NCI-H774 (cell line): Measurements from ENCODE around the gene TFPI.

Experiments
- DNase-seq: peaks from one replicate; lab custom pipeline; 2025; lab: John Stamatoyannopoulos, UW

The TFPI gene

DNA sequence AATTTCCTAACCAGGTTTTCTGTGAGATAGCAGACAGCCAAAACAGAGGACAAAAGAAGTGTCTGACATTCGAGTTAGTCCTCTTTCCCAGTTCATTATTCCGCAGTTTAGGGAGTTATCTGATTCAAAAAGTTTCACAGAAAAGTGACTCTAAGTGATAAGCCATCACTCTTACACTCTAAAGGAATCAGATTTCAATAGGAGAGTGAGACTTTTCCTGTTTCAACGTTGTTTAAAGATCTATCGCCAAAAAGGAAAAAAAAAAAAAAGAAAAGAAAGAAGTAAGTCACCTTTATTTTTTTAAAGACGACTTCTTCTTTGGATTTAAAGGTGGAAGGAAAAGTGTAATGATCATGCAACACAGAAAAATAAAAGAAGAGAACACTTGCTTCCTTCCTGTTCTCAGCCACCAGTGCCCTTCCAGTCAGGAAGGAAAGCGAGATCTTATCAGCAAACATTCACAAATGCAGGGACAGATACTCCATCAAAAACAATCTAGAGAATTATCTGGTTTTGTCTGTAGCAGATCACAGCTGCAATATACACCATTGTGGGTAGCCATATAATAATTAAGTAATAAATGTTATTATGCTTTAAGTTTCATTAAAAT is 49.8 kb downstream of the TFPI start:
- no peak for DNase-seq

DNA sequence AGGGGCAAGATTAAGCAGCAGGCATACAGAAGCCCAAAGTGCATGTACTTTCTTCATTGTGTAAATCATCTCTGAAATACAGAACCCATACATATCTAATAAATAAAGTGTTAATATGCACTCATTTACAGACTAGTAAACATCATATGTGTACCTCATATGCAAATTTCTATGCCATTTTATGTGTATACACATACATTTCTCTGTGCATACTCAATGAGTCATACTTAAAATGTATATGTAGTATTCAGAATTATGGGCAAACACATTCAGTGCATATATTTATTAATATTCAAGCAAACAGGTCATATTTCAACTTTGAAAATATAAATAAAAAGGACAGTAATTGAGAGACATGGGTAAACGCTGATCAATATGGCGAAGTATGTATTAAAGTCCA is 50.5 kb downstream of the TFPI start:
- no peak for DNase-seq

DNA sequence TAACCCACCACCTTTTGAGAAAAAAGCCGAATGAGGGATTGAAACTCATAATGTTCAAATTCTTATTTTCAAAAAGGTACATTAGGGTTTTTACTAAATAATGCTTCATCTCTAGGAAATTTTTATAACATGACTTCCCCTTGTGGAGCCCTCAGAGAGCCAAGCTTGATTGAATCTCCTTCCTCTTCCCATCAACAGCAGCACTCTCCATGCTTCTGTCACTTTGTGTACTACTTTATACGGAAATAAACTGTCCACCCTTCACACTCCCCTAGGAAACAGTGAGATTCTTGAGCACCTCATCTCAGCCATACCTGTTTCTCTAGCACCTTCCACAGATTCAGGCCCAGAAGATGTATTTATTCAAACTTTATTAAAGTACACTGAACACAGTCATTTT is 51.8 kb downstream of the TFPI start:
- DNase-seq = no peak

DNA sequence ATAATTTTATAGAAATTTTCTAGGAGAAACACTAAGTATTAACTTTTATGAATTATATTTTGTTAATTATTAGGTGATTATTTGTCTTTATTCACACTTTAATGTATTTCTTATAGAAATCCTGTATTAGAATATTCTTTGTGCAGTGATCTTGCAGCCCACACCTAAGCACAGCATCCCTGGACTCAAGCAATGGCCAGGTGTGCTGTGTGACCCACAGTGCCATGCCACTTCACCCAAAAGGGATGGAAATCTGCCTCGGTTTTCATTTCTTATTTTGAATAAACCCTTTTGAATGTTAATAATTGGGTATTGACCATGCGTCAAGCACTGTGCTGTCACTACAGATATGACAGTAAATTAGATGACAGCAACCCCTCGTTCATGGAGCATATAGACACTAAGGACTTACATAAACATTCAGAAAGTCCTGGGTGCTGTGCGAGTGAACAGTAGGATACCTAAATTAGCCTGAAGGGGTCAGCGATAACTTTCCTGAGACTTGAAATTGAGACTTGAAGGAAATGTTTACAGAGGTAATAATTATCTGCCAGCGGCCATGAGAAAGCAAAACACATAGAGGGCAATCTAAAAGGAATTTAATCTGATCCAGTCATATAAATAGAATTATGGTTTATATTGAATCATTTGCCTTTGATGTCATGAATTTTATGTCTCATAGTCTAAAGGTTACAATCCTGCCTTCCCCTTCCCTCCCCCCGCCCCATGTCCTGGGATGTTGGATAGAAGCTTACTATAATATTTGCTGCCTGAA is 53.5 kb downstream of the TFPI start:
- no peak for DNase-seq

DNA sequence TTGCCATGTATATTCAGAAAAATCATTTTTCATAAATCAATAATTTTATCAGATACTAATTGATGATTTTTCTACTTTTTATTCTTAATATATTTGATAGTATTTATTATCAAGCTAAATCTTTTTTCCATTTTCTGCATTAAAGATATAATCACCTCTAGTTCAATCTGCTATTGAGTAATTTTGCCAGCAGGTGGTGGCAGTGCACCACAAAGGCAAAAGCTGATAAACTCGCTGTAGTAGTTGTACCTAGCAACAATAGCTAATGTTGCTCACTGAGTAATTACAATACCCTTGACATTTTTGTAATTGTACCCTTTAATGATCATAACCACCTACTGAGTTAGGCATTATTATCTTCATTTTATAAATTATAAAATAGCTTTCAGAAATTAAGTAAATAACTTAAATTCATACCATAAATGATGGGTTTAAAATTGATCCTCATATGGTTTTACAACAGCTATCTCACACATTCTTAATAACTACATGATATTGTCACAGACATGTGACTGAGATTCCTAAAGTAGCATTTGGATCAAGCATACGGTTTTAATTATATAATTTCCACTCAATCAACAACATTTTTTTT is 54.2 kb downstream of the TFPI start:
- DNase-seq = peak; percentile 62

DNA sequence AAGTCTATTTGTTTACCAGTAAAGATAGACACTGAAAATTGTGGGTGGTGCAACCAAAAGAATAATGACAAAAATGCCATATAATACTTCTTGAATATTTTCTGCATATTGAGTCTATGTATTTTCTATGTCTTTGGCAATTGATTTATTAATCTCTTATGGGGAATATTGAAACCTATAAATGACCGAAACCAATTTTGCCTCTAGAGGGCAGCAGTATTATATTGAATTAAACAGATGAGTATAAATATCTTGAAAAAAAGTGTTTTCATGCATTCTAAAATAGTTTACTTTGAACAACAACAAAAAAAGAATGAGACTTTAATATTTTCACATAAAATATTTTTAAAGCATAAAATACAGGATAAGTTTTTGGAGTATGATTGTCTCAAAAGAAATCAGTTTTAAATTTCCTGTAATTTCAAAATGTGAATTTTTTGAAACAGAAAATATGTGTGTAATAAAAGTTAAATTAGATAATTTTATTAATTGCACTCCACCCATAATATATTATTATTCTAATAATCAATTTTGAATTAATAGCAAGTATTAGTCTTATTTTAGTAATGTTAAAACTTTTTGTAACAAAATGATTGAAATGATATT is 56.3 kb downstream of the TFPI start:
- DNase-seq = no peak

DNA sequence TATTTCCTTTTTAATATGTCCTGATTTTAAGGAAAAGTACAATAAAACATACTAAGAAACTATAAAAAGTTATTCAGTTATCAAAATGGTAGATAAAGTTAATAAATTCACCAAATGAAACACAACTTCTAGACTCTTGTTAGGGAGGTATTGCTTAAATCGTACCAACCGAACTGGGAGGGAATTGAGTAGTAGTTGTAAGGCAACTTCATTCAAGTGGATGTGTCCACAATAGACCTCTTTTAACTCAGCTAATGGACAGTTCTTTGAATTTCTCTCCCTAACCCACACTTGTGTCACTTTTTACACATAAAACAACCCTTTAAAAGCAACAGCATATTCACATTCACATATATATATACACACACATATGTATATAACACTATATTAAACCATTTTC is 57.1 kb downstream of the TFPI start:
- DNase-seq = no peak

DNA sequence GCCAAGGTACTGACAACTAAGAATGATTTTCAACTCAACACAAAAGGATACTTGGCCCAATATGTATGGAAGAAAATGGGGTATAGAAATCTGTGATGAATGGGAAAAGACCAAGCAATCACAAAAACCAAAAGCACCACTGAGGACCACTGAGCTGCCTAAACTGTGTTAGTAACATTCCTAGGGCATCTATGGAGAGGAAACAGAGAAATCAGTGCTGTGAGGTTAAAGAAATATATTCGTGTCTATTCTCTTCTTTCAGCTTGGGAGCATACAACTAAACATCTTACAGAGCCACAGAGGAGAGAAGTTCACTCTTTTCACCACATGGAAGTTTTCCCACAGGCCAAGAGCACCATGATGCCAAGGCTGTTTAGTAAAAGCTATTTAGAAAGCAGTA is 58.9 kb downstream of the TFPI start:
- no peak for DNase-seq

DNA sequence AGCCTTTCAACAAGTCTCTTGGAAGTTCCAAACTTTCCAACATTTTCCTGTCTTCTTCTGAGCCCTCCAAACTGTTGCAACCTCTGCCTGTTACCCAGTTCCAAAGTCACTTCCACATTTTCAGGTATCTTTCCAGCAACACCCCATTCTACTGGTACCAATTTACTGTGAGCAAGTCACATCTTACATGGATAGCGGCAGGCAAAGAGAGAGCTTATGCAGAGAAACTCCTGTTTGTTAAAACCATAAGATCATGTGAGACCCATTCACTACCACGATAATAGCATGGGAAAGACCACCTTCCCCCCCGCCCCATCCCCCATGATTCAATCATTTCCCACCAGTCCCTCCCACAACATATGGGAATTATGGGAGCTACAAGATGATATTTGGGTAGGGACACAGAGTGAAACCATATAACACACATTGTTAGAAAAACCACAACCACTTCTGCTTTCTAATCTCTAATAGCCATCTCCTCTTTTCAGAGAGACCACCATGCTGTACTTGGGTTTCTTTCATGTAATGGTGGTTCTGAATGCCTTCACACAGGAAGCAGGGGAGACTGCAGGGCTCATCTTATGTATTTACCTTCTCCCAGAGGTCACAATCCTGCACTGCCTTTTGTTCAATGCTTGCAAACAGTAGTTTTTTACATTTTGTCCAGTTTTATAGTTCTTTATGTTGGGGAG is 60.2 kb downstream of the TFPI start:
- DNase-seq = no peak

DNA sequence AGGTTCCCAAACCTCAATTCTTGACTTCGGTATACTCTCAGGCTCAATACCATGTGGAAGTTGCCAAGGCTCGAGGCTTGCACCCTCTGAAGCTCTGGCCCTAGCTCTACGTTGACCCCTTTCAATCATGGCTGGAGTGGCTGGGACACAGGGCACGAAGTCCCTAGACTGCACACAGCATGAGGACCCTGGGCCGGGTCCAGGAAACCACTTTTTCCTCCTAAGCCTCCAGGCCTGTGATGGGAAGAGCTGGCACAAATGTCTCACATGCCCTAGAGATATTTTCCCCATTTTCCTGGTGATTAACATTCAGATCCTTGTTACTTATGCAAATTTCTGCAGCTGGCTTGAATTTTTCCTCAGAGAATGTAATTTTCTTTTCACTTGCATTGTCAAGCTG is 61.1 kb downstream of the TFPI start:
- no peak for DNase-seq

DNA sequence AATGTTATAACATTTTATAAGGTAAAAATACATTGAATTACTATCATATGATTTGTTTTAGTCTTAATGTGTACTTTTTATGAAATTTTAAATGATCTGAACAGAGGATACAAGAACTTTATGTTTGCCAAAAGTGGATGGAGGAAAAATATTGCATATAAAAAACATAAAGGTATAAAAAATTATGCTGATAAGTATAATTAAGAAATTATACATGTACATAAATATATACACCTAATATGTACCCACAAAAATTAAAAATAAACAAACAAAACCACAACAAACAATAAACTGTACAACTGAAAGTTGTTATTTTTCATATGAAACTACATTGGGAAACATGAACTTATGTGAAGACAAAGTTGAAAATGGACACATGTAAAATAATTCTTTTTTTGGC is 68.0 kb downstream of the TFPI start:
- DNase-seq = no peak

DNA sequence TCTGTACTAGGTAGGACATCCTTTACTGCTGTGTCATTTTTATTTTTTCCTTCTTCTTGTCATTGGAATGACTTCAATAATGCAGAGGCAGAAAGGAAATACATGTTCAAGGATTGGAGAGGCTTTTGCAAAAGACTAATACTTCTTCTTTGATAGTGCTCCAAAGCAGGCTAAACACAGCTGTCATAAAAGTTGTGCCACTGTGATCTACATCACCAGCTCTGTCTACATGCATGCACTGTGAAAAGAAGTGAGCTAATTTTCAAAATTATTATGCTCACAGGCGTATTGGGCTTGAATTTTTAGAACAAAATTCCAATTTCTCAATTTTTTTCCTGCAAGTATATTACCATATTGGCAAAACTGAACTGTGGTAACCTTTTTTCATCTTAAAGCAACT is 68.7 kb downstream of the TFPI start:
- no peak for DNase-seq

DNA sequence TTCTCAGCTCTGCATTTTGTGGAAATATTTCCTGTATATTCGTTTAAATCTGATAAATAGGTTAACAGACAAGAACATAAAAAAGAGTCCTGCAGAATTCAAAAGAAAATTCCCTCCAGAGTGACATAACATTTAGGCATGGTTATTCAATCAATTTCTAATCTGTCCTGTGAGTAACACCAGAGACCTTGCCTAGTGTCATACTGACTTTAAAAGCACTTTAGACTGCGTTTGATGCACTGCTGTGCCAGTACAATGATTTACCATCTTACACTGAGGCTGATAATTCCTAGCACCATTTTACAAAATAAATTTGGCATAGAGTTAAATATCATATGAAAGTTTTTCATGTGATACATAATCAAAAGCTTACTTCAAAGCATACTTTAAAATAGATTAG is 70.7 kb downstream of the TFPI start:
- DNase-seq = no peak

DNA sequence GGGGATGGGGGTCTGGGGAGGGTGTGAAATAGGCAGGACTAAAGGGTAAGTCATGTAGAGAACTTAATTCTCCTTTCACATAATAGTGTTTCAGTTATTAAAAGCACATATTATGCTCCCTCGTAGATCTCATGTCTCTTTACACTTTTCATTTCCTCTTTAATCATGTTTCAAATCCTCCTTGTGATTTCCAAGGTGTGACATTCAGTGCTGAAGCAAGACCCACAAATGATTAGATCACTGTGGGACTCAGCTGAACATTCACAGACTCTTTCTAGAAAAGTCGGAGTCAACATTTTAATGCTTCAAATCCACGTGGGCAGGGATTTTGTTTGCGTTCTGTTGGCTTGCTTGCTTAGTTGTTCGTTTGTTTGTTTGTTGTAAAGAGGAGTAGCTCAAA is 71.4 kb downstream of the TFPI start:
- no peak for DNase-seq

DNA sequence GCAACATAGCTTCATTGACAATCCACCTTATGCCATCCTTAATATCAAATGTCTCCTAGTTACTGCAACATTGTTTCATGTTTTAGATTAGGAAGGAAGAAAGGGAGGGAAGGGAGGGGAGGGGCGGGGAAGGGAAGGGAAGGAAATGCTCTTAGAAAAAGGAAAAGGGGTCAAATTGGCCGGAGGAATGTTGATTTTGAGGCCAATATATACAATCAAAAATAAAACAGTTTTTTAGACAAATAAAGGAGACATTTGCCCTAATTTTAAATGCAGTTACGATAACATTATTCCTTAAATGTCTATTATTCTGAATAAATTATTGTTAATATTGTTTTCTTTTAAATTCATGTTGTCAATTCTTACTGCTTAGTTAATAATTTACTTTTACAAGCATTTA is 72.7 kb downstream of the TFPI start:
- DNase-seq = no peak

DNA sequence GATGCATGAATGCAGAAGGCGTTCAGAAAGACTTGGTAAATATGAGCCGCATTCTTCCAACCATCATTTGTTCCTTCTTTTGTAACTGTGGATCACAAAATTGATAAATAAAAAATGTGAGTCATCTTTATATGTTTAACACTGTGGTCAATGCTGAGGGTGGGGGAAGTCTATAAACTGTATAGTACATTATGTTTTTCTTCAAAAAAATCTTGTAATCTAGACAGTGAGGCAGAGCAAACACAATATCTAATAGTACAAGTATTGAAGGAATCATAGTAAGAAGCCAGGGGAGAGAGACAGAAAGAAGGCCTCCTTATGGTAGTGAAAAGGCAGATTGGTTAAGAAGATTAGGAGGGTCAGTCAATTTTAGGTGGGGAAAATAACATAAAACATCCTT is 75.5 kb downstream of the TFPI start:
- no peak for DNase-seq

DNA sequence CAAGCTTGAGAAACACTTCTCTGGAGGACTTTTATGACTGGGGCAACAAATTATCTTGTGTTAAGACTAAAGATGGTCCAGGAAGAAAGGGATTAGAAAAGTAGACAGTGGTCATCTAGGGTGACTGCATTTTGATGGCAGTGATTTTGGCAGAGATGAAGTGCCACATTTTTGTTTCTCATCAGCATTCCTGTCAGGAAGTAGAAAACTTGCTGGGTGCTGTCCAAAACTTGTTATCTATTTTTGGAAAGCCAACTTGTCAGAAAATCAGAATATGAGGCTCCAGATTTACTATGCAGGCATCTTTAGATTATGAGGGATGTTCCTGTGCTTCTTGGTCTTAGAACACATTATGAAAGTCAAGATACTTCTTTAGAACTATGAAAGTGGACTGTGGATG is 77.2 kb downstream of the TFPI start:
- DNase-seq = no peak

DNA sequence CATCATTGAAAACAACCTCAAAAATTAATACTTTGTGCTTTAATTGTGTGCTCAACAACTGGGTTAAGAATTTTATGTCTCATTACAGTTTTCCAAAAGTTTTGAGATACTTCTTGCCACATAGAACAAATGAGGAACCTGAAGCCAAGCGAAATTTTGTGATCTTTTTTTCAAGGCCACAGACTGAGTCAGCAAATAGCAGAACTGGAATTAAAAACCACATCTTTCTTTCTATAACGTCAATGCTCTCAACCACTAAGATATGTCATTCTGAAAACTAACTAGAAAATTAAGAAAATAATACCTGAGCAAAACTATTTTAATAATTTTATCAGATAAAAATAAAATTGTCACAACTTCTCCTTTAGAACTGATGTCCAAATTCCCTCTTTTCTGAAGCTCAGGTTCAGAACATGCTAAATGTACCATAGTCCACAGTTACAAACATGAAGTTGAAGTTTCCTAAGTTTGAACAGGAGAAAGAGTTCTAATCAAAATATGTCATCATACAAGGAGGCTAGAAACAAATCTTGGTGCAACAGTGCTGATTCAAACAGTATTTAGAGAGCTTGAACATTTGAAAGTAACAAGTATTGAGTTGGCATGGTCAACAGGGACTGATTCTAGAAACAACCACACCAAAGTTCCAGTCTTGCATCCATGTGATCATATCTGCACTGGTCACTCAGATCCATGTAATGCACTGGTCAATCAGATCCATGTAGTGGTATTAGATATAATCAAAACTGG is 78.6 kb downstream of the TFPI start:
- DNase-seq = no peak

DNA sequence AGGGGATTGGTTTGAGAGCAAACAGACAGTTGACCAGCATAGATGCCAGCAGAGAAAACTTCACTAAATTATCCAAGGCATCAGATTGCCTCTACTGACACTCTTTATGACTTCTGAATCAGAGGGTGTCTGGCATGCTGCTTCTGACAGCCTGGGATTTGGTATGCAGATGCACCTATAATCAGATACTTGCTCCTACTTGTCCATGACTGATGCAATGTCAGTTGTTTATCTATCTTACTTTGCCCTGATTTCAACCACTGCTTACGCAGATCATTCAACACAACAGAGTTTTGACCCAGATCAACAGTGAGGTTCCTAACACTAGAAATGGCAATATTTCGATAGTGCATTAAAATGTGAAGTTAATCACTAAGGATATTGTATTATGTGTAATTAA is 83.5 kb downstream of the TFPI start:
- DNase-seq = no peak

DNA sequence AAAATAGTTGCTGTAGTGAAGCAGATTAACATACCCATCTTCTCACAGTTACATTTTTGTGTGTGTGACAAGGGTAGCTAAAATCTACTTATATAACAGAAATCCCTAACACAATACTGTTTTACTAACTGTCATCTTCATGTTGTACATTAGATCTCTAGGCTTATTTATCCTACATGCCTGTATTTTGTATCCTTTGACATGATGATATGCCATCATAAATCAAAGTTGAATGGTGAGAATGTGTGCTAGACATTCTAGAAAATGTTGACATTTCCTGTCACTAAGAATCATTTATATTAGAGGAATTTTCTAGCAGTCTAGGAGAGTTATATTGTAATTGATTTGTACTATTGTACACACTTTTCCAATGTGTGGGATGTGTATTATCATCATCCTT is 84.7 kb downstream of the TFPI start:
- no peak for DNase-seq

DNA sequence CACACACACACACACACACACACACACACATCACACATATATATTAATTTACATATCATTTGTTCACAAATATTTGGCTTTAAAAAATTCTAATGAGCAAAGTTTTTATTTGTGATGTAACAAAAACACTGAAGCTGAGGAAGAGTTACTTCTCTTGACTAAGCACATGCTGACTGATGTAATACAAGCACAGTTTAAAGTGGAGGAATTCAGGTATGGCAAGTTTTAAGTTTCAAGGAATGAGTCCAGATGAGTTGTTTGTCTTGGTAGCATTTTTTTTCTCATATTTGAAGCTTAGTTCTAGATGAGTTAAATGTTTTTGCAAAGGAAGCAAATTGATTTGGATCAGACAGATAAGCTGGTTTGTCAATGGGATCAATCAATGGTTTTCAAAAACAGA is 86.0 kb downstream of the TFPI start:
- DNase-seq = no peak
